ENCODE measurements around the gene WAC. TPM values are rescaled to one million over a fixed set of nuclear protein-coding genes. Genes with fewer than 3 reads are reported as not detected.
A peak's percentile ranks its signal among the peaks of the same experiment; 100 is the strongest.

Gene WAC
- total and polyA plus RNA-seq, 9 of the 15 experiments (the other 6 are each of a cell fraction or from before 2014, with no cell fraction given): 24.8 to 123 (median 78.2) TPM

DNA sequence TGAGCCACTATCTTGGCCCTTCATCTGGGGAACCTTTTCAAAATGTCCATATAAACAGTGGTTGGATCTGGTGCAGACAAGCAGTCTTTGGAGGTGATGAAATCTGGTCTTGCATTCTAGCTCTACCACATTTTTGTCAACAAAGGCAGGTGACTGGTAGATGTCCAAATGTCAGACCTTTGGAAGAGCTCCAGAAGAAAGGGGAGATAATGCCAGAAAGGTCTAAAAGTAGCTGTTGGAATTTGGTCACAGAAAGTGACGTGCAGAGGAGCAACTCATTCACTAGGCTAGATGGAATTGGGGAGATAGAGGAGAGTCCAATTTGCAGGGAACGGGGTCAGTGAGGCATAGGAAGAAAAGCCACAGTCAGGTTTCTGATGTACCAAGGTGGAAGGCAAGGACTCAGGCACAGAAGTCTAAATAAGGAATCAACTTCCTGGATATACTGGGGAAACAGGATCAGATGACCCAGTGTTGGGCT, 36.4 kb upstream of the WAC start (continued):
- TF ChIP-seq, protein P1, sequence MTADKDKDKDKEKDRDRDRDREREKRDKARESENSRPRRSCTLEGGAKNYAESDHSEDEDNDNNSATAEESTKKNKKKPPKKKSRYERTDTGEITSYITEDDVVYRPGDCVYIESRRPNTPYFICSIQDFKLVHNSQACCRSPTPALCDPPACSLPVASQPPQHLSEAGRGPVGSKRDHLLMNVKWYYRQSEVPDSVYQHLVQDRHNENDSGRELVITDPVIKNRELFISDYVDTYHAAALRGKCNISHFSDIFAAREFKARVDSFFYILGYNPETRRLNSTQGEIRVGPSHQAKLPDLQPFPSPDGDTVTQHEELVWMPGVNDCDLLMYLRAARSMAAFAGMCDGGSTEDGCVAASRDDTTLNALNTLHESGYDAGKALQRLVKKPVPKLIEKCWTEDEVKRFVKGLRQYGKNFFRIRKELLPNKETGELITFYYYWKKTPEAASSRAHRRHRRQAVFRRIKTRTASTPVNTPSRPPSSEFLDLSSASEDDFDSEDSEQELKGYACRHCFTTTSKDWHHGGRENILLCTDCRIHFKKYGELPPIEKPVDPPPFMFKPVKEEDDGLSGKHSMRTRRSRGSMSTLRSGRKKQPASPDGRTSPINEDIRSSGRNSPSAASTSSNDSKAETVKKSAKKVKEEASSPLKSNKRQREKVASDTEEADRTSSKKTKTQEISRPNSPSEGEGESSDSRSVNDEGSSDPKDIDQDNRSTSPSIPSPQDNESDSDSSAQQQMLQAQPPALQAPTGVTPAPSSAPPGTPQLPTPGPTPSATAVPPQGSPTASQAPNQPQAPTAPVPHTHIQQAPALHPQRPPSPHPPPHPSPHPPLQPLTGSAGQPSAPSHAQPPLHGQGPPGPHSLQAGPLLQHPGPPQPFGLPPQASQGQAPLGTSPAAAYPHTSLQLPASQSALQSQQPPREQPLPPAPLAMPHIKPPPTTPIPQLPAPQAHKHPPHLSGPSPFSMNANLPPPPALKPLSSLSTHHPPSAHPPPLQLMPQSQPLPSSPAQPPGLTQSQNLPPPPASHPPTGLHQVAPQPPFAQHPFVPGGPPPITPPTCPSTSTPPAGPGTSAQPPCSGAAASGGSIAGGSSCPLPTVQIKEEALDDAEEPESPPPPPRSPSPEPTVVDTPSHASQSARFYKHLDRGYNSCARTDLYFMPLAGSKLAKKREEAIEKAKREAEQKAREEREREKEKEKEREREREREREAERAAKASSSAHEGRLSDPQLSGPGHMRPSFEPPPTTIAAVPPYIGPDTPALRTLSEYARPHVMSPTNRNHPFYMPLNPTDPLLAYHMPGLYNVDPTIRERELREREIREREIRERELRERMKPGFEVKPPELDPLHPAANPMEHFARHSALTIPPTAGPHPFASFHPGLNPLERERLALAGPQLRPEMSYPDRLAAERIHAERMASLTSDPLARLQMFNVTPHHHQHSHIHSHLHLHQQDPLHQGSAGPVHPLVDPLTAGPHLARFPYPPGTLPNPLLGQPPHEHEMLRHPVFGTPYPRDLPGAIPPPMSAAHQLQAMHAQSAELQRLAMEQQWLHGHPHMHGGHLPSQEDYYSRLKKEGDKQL (CRISPR knock-in tag; IDR thresholded peaks at IDR 0.05; ENCODE audit: borderline replicate concordance): no peak
- TF ChIP-seq EHMT2 (IDR thresholded peaks at IDR 0.05): no peak
- no peak for TF ChIP-seq FOXO4 (CRISPR knock-in tag; IDR thresholded peaks at IDR 0.05)
- no peak for TF ChIP-seq RAD21 (CRISPR knock-in tag; conservative IDR thresholded peaks at IDR 0.05 in 1 of 2, IDR thresholded peaks at IDR 0.05 in 1 of 2)
- no peak for TF ChIP-seq PHF20 (IDR thresholded peaks at IDR 0.05; ENCODE audit: partially characterized antibody)
- TF ChIP-seq RCOR1 (IDR thresholded peaks at IDR 0.05; ENCODE audit: borderline replicate concordance in 1 of 2, low read depth in 2 of 2, low read length in 2 of 2): peak in 1 of 2 experiments; percentile 87; a peak in 3 of 4 replicates
- peak; percentile 45 for TF ChIP-seq CBFA2T2 (conservative IDR thresholded peaks at IDR 0.05)
- TF ChIP-seq STAT5A (IDR thresholded peaks at IDR 0.05; ENCODE audit: borderline replicate concordance, low read length): no peak
- TF ChIP-seq XRCC3 (IDR thresholded peaks at IDR 0.05): no peak
- TF ChIP-seq TAF1 (IDR thresholded peaks at IDR 0.05; ENCODE audit: control insufficient read depth, extremely low read depth, insufficient read depth, low read length, severe bottlenecking): no peak
- TF ChIP-seq ZNF143 (CRISPR knock-in tag; IDR thresholded peaks at IDR 0.05): no peak
- TF ChIP-seq ETV1 (tag; conservative IDR thresholded peaks at IDR 0.05; ENCODE audit: low read depth): no peak
- TF ChIP-seq EP300 (IDR thresholded peaks at IDR 0.05; ENCODE audit: low read length): peak; percentile 58
- TF ChIP-seq CXXC5 (CRISPR knock-in tag; IDR thresholded peaks at IDR 0.05): peak; percentile 63
- TF ChIP-seq U2AF1 (optimal IDR thresholded peaks at IDR 0.05; ENCODE audit: low read depth, low read length): no peak
- peak; percentile 14; the same call in 1 of the 2 replicates for TF ChIP-seq MTA2 (IDR thresholded peaks at IDR 0.05; ENCODE audit: low read depth)
- no peak for TF ChIP-seq ZNF140 (CRISPR knock-in tag; IDR thresholded peaks at IDR 0.05)
- TF ChIP-seq ZNF277 (CRISPR knock-in tag; IDR thresholded peaks at IDR 0.05; ENCODE audit: borderline replicate concordance): no peak
- TF ChIP-seq ZNF253 (CRISPR knock-in tag; conservative IDR thresholded peaks at IDR 0.05): no peak
- TF ChIP-seq SAP30 (IDR thresholded peaks at IDR 0.05; ENCODE audit: borderline replicate concordance, insufficient read depth, low read depth, low read length, poor library complexity, severe bottlenecking): no peak
- no peak for TF ChIP-seq ZNF785 (CRISPR knock-in tag; IDR thresholded peaks at IDR 0.05)
- TF ChIP-seq RB1 (IDR thresholded peaks at IDR 0.05; ENCODE audit: low read depth): no peak

Data from K562 (cell line).